ENCODE data around the gene SUV39H1. TPM values are rescaled to one million over a fixed set of nuclear protein-coding genes. Genes with fewer than 3 reads are reported as not detected.
A peak's percentile ranks its signal among the peaks of the same experiment; 100 is the strongest.

SUV39H1 gene
- total RNA-seq, 4 donors from 2014 or later, result 3.4 to 11.7 (median 5.1) TPM

DNA sequence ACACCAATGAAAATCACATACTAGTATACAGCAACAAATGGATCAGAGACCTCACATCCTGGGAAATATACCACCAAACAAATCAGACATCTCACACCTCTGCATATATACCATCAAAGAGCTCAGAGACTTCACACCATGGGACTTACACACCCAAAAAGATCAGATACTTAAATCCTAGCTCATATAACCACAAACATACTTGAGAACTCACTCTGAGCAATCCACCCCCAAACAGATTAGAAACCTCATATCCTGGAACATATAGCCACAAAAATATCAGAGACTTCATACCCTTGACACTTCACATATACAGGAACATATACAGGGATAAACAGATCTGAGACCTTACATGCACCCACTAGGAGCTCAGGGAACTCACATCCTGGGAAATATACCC is 32.1 kb downstream of the SUV39H1 start:
- no peak for ATAC-seq
- H3K27me3 ChIP-seq, result no peaks in the 10 kb centered on the region
- no peaks in the 10 kb centered on the region for H3K4me1 ChIP-seq
- no peak overlapping the region for H3K27ac ChIP-seq
- H3K4me3 ChIP-seq, result no peak overlapping the region
- H3K9me3 ChIP-seq, result no peaks in the 10 kb centered on the region
- H3K36me3 ChIP-seq, result no peaks in the 10 kb centered on the region
- TF ChIP-seq, protein P1, sequence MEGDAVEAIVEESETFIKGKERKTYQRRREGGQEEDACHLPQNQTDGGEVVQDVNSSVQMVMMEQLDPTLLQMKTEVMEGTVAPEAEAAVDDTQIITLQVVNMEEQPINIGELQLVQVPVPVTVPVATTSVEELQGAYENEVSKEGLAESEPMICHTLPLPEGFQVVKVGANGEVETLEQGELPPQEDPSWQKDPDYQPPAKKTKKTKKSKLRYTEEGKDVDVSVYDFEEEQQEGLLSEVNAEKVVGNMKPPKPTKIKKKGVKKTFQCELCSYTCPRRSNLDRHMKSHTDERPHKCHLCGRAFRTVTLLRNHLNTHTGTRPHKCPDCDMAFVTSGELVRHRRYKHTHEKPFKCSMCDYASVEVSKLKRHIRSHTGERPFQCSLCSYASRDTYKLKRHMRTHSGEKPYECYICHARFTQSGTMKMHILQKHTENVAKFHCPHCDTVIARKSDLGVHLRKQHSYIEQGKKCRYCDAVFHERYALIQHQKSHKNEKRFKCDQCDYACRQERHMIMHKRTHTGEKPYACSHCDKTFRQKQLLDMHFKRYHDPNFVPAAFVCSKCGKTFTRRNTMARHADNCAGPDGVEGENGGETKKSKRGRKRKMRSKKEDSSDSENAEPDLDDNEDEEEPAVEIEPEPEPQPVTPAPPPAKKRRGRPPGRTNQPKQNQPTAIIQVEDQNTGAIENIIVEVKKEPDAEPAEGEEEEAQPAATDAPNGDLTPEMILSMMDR (IDR thresholded peaks at IDR 0.05), result no peak
- TF ChIP-seq POLR2AphosphoS5 (IDR thresholded peaks at IDR 0.05) (no peak), EP300 (IDR thresholded peaks at IDR 0.05) (no peak), POLR2A (IDR thresholded peaks at IDR 0.05) (no peak)

DNA sequence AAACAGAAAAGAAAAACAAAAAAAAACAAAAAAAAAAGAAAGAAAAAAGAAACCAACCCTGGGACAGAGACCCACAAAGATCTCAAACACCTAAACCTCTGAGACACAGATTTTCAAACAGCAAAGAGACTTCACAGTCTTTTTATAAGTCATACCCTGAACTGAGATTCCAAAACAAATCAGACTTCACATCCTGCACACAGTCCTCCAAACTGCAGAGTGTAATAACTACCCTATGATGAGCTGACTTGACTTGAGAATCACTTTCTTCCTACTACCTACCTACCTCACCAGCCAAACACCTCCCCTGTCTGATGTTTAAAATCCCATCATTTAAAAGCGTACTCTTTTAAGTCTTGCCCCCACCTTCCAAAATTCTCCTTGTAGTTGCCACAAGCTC is 39.8 kb downstream of the SUV39H1 start:
- Histone ChIP-seq H3K36me3 (no peaks in the 10 kb centered on the region), H3K9me3 (no peaks in the 10 kb centered on the region), H3K4me3 (no peak overlapping the region), H3K27ac (no peak overlapping the region), H3K4me1 (peaks cover 0 to 12% (median 0%) of the 10 kb centered on the region in 3 donors), H3K27me3 (no peaks in the 10 kb centered on the region)
- ATAC-seq, result no peak
- 44 to 71% methylated on average over 1 of the region's 1 CpG for WGBS, 2 donors (ENCODE audit: low coverage in 1 of 2)
- TF ChIP-seq POLR2A (IDR thresholded peaks at IDR 0.05), result no peak
- no peak for TF ChIP-seq POLR2AphosphoS5 (IDR thresholded peaks at IDR 0.05)
- no peak for TF ChIP-seq EP300 (IDR thresholded peaks at IDR 0.05)
- TF ChIP-seq, protein P1 (IDR thresholded peaks at IDR 0.05), result no peak

DNA sequence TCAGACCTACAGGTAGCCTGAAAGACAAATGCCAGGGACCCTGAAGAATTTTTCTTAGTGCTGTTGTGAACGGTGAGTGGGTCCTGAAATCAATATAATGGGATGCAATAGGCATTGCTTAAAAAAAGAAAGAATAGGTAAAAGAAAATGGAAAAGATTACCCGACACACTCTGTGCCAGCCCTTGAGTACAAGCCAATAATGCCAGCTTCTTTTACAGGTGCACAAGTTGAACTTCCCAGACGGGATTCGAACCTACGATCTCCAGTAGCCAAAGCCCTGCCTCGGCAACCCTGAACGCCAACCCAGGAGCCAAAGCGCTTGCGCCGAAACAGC is 40.3 kb downstream of the SUV39H1 start:
- WGBS, 2 donors (ENCODE audit: low coverage in 1 of 2), result 0 to 49% methylated on average over 3 to 6 of the region's 10 CpGs
- peaks cover 0 to 12% (median 0%) of the 10 kb centered on the region in 3 donors for H3K4me1 ChIP-seq
- peak overlapping the region in 1 of 2 donors; percentile 59 for H3K4me3 ChIP-seq
- H3K27ac ChIP-seq, result peak overlapping the region in 3 of 4 donors; percentile 43 to 90 (median 84)
- no peaks in the 10 kb centered on the region for H3K27me3 ChIP-seq
- no peaks in the 10 kb centered on the region for H3K36me3 ChIP-seq
- no peaks in the 10 kb centered on the region for H3K9me3 ChIP-seq
- ATAC-seq, result no peak
- TF ChIP-seq POLR2AphosphoS5 (IDR thresholded peaks at IDR 0.05), result no peak
- TF ChIP-seq EP300 (IDR thresholded peaks at IDR 0.05), result no peak

DNA sequence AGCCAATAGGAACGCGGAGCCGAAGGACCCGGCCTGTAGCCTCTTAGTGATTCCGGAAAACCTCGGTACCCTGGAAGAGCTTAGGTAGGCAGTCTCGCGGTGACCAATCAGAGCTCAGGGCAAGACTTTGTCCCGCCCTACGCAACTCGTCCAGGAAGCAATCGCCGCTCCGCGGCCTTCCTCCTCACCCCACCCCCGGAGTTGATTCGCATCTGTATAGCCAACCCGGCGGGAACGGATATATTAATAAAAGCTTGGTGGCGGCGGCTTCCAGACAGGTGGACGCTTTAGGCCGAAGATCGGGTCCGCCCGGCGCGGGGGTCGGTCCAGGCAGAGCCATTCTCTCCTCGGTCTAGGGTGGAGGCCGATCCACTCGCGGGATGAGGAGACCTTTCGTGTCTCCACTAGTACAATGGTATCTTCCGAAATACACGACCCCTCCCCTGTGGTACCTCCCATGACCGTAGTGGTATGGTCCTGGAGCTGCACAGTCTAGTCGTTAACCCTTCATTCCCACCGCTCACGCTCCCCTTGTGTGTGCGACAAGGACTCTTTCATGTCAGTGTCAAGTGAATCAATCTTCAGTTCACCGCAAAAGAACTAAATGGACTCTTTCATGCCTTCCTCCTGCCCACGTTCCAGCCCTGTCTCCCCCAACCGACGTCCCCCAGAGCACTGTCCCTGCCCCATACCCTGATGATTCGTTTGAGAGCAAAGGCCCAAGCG is 40.8 kb downstream of the SUV39H1 start:
- 0% methylated on average over 1 to 5 of the region's 48 CpGs for WGBS, 2 donors (ENCODE audit: low coverage in 1 of 2)
- Histone ChIP-seq H3K27ac (peak overlapping the region; percentile 84 to 97 (median 92)), H3K27me3 (no peaks in the 10 kb centered on the region), H3K36me3 (no peaks in the 10 kb centered on the region), H3K9me3 (no peaks in the 10 kb centered on the region), H3K4me3 (peak overlapping the region; percentile 59 to 94), H3K4me1 (peaks cover 0 to 12% (median 0%) of the 10 kb centered on the region in 3 donors)
- TF ChIP-seq POLR2A (IDR thresholded peaks at IDR 0.05) (peak; percentile 24 to 53), POLR2AphosphoS5 (IDR thresholded peaks at IDR 0.05) (peak; percentile 40), EP300 (IDR thresholded peaks at IDR 0.05) (no peak)
- ATAC-seq, result peak; percentile 100

DNA sequence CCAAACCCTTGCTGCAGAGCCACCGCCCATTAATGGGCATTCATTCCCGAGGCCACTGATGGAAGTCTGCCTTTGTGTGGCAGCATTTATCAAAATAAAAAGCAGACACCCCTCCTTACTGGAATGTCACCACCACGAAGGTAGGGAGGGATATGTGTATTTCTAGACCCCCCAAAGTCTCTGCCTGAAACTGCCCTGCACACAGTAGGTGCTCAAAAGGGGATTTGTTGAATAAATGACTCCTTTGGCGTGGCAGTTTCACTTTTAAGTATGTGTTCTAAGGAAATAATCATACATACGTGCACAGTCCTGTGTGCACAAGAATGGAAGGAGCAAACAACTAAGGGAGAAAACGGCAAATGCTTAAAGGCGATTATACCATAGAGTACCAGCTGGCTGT is 41.4 kb downstream of the SUV39H1 start:
- WGBS, 2 donors (ENCODE audit: low coverage in 1 of 2), result 46% methylated on average over 6 of the region's 7 CpGs; no CpG with 5 or more reads in 1 of the 2 donors
- Histone ChIP-seq H3K9me3 (no peaks in the 10 kb centered on the region), H3K4me1 (peaks cover 0 to 12% (median 0%) of the 10 kb centered on the region in 3 donors), H3K36me3 (no peaks in the 10 kb centered on the region), H3K4me3 (peak overlapping the region; percentile 59 to 94), H3K27me3 (no peaks in the 10 kb centered on the region), H3K27ac (peak overlapping the region; percentile 84 to 97 (median 92))
- TF ChIP-seq EP300 (IDR thresholded peaks at IDR 0.05) (no peak), POLR2AphosphoS5 (IDR thresholded peaks at IDR 0.05) (no peak), POLR2A (IDR thresholded peaks at IDR 0.05) (no peak)
- TF ChIP-seq, protein P1 (IDR thresholded peaks at IDR 0.05), result no peak
- ATAC-seq, result no peak

DNA sequence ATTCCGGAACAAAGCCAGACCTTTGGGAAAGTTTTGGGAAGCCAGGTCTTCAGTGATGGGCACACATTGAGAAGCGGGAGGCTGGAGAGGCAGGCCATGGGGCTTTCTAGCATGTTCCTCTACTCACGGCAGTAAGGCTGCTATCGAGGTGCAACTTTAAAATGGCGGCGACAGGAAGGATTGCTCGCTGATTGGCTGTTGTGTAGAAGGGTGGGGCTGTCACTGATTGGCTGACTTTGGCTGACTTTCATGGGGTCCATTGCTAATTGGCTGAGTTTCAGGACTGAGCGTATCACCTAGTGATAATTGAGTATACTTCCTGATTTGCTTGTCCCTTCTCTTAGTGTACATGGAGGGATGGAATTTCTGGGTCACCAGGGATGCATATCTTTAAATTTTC is 45.3 kb downstream of the SUV39H1 start:
- Histone ChIP-seq H3K4me1 (peaks cover 0 to 6% (median 0%) of the 10 kb centered on the region in 3 donors), H3K4me3 (no peak overlapping the region), H3K27ac (no peak overlapping the region), H3K9me3 (no peaks in the 10 kb centered on the region), H3K36me3 (no peaks in the 10 kb centered on the region), H3K27me3 (no peaks in the 10 kb centered on the region)
- TF ChIP-seq EP300 (IDR thresholded peaks at IDR 0.05) (no peak), POLR2AphosphoS5 (IDR thresholded peaks at IDR 0.05) (no peak), POLR2A (IDR thresholded peaks at IDR 0.05) (no peak)
- TF ChIP-seq, protein P1 (IDR thresholded peaks at IDR 0.05), result no peak
- 89 to 98% methylated on average over 7 of the region's 8 CpGs for WGBS, 2 donors (ENCODE audit: low coverage in 1 of 2)
- no peak for ATAC-seq

Measured in gastroesophageal sphincter (tissue), 4 donors.